Spleen (tissue), 11 donors: ENCODE measurements around the gene IQCE. TPM values are rescaled to one million over a fixed set of nuclear protein-coding genes. Genes with fewer than 3 reads are reported as not detected.

ENCODE experiments used
- DNase-seq: peaks from one replicate; pipeline ENCODE4 v3.0.0-alpha.2; 2020
- H3K27ac ChIP-seq, 8 donors: fragments of 200-600 bp; sonication (generic) in 7 of 8; 1 replicate in 4 of 8; 2 replicates in 4 of 8; pipeline versions ENCODE4 v1.5.0 to v1.8.0; 2016 to 2021; ENCODE audit warnings: inconsistent platforms in 4 of 8, mild to moderate bottlenecking in 4 of 8, moderate library complexity in 1 of 8
- H3K27me3 ChIP-seq, 7 donors: fragments of 200-600 bp; sonication (generic) in 6 of 7; replicated peaks in 1 of 7; 1 replicate in 4 of 7; 2 replicates in 3 of 7; pipeline versions ENCODE4 v1.5.0 to v1.8.0; 2016 to 2021; ENCODE audit warnings: inconsistent platforms in 3 of 7, mild to moderate bottlenecking in 1 of 7
- H3K36me3 ChIP-seq, 6 donors: fragments of 200-600 bp; sonication (generic) in 5 of 6; 1 replicate in 4 of 6; 2 replicates in 2 of 6; pipeline versions ENCODE4 v1.5.0 to v1.8.0; 2016 to 2021; ENCODE audit warnings: inconsistent platforms in 2 of 6
- H3K4me1 ChIP-seq, 6 donors: fragments of 200-600 bp; sonication (generic) in 5 of 6; 1 replicate in 3 of 6; 2 replicates in 3 of 6; pipeline versions ENCODE4 v1.5.0 to v1.8.0; 2016 to 2021; ENCODE audit warnings: inconsistent platforms in 3 of 6
- H3K4me3 ChIP-seq, 8 donors: fragments of 200-600 bp; sonication (generic) in 7 of 8; 1 replicate in 4 of 8; 2 replicates in 4 of 8; pipeline versions ENCODE4 v1.5.0 to v1.8.0; 2016 to 2021; ENCODE audit warnings: inconsistent platforms in 4 of 8, mild to moderate bottlenecking in 4 of 8, moderate library complexity in 2 of 8
- H3K9me3 ChIP-seq, 8 donors: fragments of 200-600 bp; sonication (generic) in 7 of 8; 1 replicate in 4 of 8; 2 replicates in 4 of 8; pipeline versions ENCODE4 v1.5.0 to v1.8.0; 2016 to 2021; ENCODE audit warnings: inconsistent platforms in 4 of 8
- CTCF ChIP-seq, 11 experiments: fragments of 200-600 bp in 7 of 11; fragments of 450-650 bp in 4 of 11; sonication (generic) in 4 of 11; IDR thresholded peaks in 8 of 11; conservative IDR thresholded peaks in 3 of 11; 1 replicate in 7 of 11; 2 replicates in 4 of 11; pipeline versions ENCODE4 v1.4.0 to v1.8.0; 2016 to 2021; ENCODE audit warnings: antibody characterized with exemption in 11 of 11, inconsistent platforms in 4 of 11, mild to moderate bottlenecking in 1 of 11
- POLR2A ChIP-seq, 3 donors: fragments of 450-650 bp; IDR thresholded peaks; one replicate each; pipeline ENCODE4 v1.5.1; 2017; ENCODE audit warnings: antibody characterized with exemption in 3 of 3, mild to moderate bottlenecking in 1 of 3
- POLR2AphosphoS5 ChIP-seq, 3 donors: sonication (generic); formaldehyde crosslinking; IDR thresholded peaks; one replicate each; pipeline ENCODE4 v1.5.1; 2017; ENCODE audit warnings: antibody characterized with exemption in 3 of 3
- WGBS, 5 donors: extraction: QIAGEN DNeasy Blood & Tissue Kit in 3 of 5; methylation state at CpG; one replicate each; pipeline versions ENCODE4 v1.1.5 to v1.1.7; 2013 to 2018; 5-methylcytosine and 5-hydroxymethylcytosine counted together
- intact Hi-C: fragments of 100-400 bp; cut with DNase I; formaldehyde crosslinking; loops from one replicate; pipeline ENCODE4 v1.15.0; 2023; ENCODE audit warnings: low total_unique reads
- polyA plus RNA-seq, 3 donors: library from polyadenylated mRNA; stranded (reverse); fragments of 200-250 nt; gene quantifications; one replicate each; pipeline ENCODE4 v1.2.1, GENCODE V29; 2013
- total RNA-seq, 7 donors: library from RNA; depleted of rRNA in 3 of 7; stranded (reverse); fragments of >200 nt in 3 of 7; fragmentation: NEBNext Ultra II Directional in 4 of 7; extraction: Animal tissue kit (Norgen Biotek cat#: 25700) in 4 of 7; gene quantifications; one replicate each; pipeline versions ENCODE4 v1.1.0 to v1.2.1, GENCODE V29; 2016 to 2021
- donor health status: healthy with polysubstance abuse.
- donor health status: DM: no; HTN: no; CAD: no; lungs with moderate emphysema.
- donor health status: DM: no; HTN: no; CAD: no.
- donor health status: Bipolar disorder and iron deficiency.
- donor health status: healthy.
- donor health status: DM: no; HTN: no; CAD: no.
- donor health status: DM: yes; HTN: yes; CAD: no.

The IQCE gene
- total and polyA plus RNA-seq, 10 donors = 1.2 to 17.1 (median 11.4) TPM

GRCh38 chr7:2644220-2644561 lies 85.4 kb downstream of the IQCE start:
- Histone ChIP-seq H3K4me1 (peaks cover 47 to 90% (median 78%) of the 10 kb centered on the region in 6 donors), H3K27me3 (no peaks in the 10 kb centered on the region), H3K9me3 (no peaks in the 10 kb centered on the region), H3K36me3 (peaks cover 0 to 44% (median 19%) of the 10 kb centered on the region in 6 donors), H3K4me3 (peak overlapping the region in 1 of 8 donors; percentile 55), H3K27ac (peak overlapping the region; percentile 27 to 92 (median 60))
- 64 to 100% (median 77%) methylated on average over 2 to 6 of the region's 6 CpGs for WGBS, 5 donors
- no peak for DNase-seq
- TF ChIP-seq POLR2A (IDR thresholded peaks at IDR 0.05) (no peak), CTCF (IDR thresholded peaks at IDR 0.05 in 8 of 11, conservative IDR thresholded peaks at IDR 0.05 in 3 of 11) (no peak), POLR2AphosphoS5 (IDR thresholded peaks at IDR 0.05) (no peak)
- intact Hi-C loops = no loop called here

- no peak for DNase-seq
- Histone ChIP-seq H3K27me3 (no peaks in the 10 kb centered on the region), H3K36me3 (peaks cover 0 to 44% (median 19%) of the 10 kb centered on the region in 6 donors), H3K4me3 (peak overlapping the region in 6 of 8 donors; percentile 6 to 55 (median 18)), H3K27ac (peak overlapping the region; percentile 48 to 92 (median 66)), H3K9me3 (no peaks in the 10 kb centered on the region), H3K4me1 (peaks cover 47 to 85% (median 73%) of the 10 kb centered on the region in 6 donors)
- peak in 2 of 3 donors; percentile 6 to 15 for TF ChIP-seq POLR2AphosphoS5 (IDR thresholded peaks at IDR 0.05)
- no peak for TF ChIP-seq CTCF (IDR thresholded peaks at IDR 0.05 in 8 of 11, conservative IDR thresholded peaks at IDR 0.05 in 3 of 11)
- WGBS, 5 donors = 41 to 57% (median 47%) methylated on average over 15 to 18 of the region's 18 CpGs
- intact Hi-C loops = no loop called here
These were observed 85.9 kb downstream of the IQCE start for GRCh38 chr7:2644562-2645273.

- no peaks in the 10 kb centered on the region for H3K27me3 ChIP-seq
- intact Hi-C loops = no loop called here
- peak; percentile 91 for DNase-seq
- no peaks in the 10 kb centered on the region for H3K9me3 ChIP-seq
- H3K4me1 ChIP-seq = peaks cover 44 to 79% (median 66%) of the 10 kb centered on the region in 6 donors
- TF ChIP-seq POLR2A (IDR thresholded peaks at IDR 0.05) (no peak), POLR2AphosphoS5 (IDR thresholded peaks at IDR 0.05) (peak; percentile 49 to 75 (median 72)), CTCF (IDR thresholded peaks at IDR 0.05 in 8 of 11, conservative IDR thresholded peaks at IDR 0.05 in 3 of 11) (no peak)
- peaks cover 0 to 44% (median 22%) of the 10 kb centered on the region in 6 donors for H3K36me3 ChIP-seq
- 3 to 21% (median 13%) methylated on average over 6 to 14 of the region's 14 CpGs for WGBS, 5 donors
- peak overlapping the region; percentile 48 to 92 (median 66) for H3K27ac ChIP-seq
- H3K4me3 ChIP-seq = peak overlapping the region in 6 of 8 donors; percentile 6 to 55 (median 18)
These were observed 86.6 kb downstream of the IQCE start for GRCh38 chr7:2645274-2645868.

GRCh38 chr7:2646336-2646679 lies 87.5 kb downstream of the IQCE start:
- Histone ChIP-seq H3K27ac (peak overlapping the region in 2 of 8 donors; percentile 79 to 92), H3K36me3 (peaks cover 0 to 52% (median 23%) of the 10 kb centered on the region in 6 donors), H3K4me3 (no peak overlapping the region), H3K4me1 (peaks cover 35 to 69% (median 57%) of the 10 kb centered on the region in 6 donors), H3K27me3 (no peaks in the 10 kb centered on the region), H3K9me3 (no peaks in the 10 kb centered on the region)
- intact Hi-C loops = no loop called here
- 82 to 89% (median 87%) methylated on average over 9 to 10 of the region's 10 CpGs for WGBS, 5 donors
- no peak for DNase-seq
- no peak for TF ChIP-seq POLR2AphosphoS5 (IDR thresholded peaks at IDR 0.05)
- no peak for TF ChIP-seq CTCF (IDR thresholded peaks at IDR 0.05 in 8 of 11, conservative IDR thresholded peaks at IDR 0.05 in 3 of 11)
- TF ChIP-seq POLR2A (IDR thresholded peaks at IDR 0.05) = no peak
